ENCODE results near the gene NDUFA3.

- no peak for TF ChIP-seq CTCF (IDR thresholded peaks at IDR 0.05; ENCODE audit: poor library complexity)
- no peak for TF ChIP-seq EZH2 (IDR thresholded peaks at IDR 0.05; ENCODE audit: borderline replicate concordance)
These were observed 11.9 kb downstream of the NDUFA3 start for GRCh38 chr19:54114340-54115108.

Measured in hepatocyte (in vitro differentiated cells).